Measurements from ENCODE around the gene TMEM214.

The TMEM214 gene

GRCh38 chr2:27086090-27086723 is 53.4 kb downstream of the TMEM214 start:
- peak; percentile 91 for DNase-seq

- peak; percentile 59 for DNase-seq
Observed at GRCh38 chr2:27086724-27087593, 54.2 kb downstream of the TMEM214 start, which contains the start of gene KHK. KHK (plus strand) TSS chr2:27086772; CDS start chr2:27087260, 488 bp downstream.

- no peak for DNase-seq
Observed at GRCh38 chr2:27087823-27088410, 55.2 kb downstream of the TMEM214 start.

GRCh38 chr2:27088634-27089033 is 55.9 kb downstream of the TMEM214 start:
- DNase-seq = no peak

- DNase-seq = no peak
Observed at GRCh38 chr2:27089111-27089954, 56.6 kb downstream of the TMEM214 start.
